Esophagus squamous epithelium (tissue), 4 donors: ENCODE results near the gene MFNG.

Experiments
- CTCF ChIP-seq, 6 experiments: fragments of 450-650 bp in 4 of 6; fragments of 200-600 bp in 2 of 6; sonication (generic) in 2 of 6; IDR thresholded peaks; one replicate each; pipeline ENCODE4 v1.5.1; 2016 to 2019; ENCODE audit warnings: antibody characterized with exemption in 6 of 6, mild to moderate bottlenecking in 4 of 6, moderate library complexity in 4 of 6
- POLR2A ChIP-seq, 4 donors: fragments of 450-650 bp; IDR thresholded peaks; one replicate each; pipeline ENCODE4 v1.6.1; 2017; ENCODE audit warnings: antibody characterized with exemption in 4 of 4, mild to moderate bottlenecking in 4 of 4, moderate library complexity in 3 of 4

- TF ChIP-seq CTCF (IDR thresholded peaks at IDR 0.05) (no peak), POLR2A (IDR thresholded peaks at IDR 0.05) (no peak)
Observed at GRCh38 chr22:37487129-37487528, 945 bp upstream of the MFNG start.
